Sciatic nerve (tissue), 2 donors: ENCODE data around the gene CYB561. TPM values are rescaled to one million over a fixed set of nuclear protein-coding genes. Genes with fewer than 3 reads are reported as not detected.

ENCODE experiments used
- ATAC-seq: fragments of 200-7000 bp; cut with Tn5 transposase; one replicate; pipeline ENCODE4 v1.9.1; 2020; ENCODE audit warnings: mild to moderate bottlenecking, moderate library complexity
- DNase-seq: peaks from one replicate; pipeline ENCODE4 v3.0.0-alpha.2; 2020; ENCODE audit warnings: low spot score
- intact Hi-C: fragments of 100-400 bp; cut with DNase I; formaldehyde crosslinking; loops from one replicate; pipeline ENCODE4 v1.14.2; 2022
- total RNA-seq: library from RNA; stranded (reverse); fragmentation: NEBNext Ultra II Directional; extraction: Animal tissue kit (Norgen Biotek cat#: 25700); gene quantifications from one replicate; pipeline ENCODE4 v1.2.1, GENCODE V29; 2021
- donor health status: DM: no; HTN: no; CAD: no.
- donor health status: DM: no; HTN: no; CAD: no.

The CYB561 gene
- 24.7 TPM for total RNA-seq

- DNase-seq: peak; percentile 88
- peak; percentile 72 for ATAC-seq
- intact Hi-C loops: no loop called here
These were observed at the start of gene CYB561 for GRCh38 chr17:63445954-63446752. Gene CYB561 (minus strand): TSS chr17:63446306. CDS start chr17:63437547, 8,759 bp downstream.

GRCh38 chr17:63495491-63495890, 49.4 kb upstream of the CYB561 start:
- no peak for ATAC-seq
- intact Hi-C loops: no loop called here
- DNase-seq: no peak

- intact Hi-C loops: loop anchor here (5.0 kb wide), 1 partner anchor 1128 kb away; no protein-coding TSS in a partner anchor
- ATAC-seq (no peak), DNase-seq (no peak)
These were observed 48.3 kb upstream of the CYB561 start for GRCh38 chr17:63494300-63494928.

GRCh38 chr17:63493411-63493810, 47.3 kb upstream of the CYB561 start:
- no peak for ATAC-seq
- intact Hi-C loops: loop anchor here (5.0 kb wide), 1 partner anchor 1129 kb away; no protein-coding TSS in a partner anchor

GRCh38 chr17:63492940-63493339, 46.8 kb upstream of the CYB561 start:
- intact Hi-C loops: loop anchor here (5.0 kb wide), 1 partner anchor 1129 kb away; no protein-coding TSS in a partner anchor
- no peak for DNase-seq
- ATAC-seq: no peak

More at GRCh38 chr17:63493411-63493810, 47.3 kb upstream of the CYB561 start:
- no peak for DNase-seq

- intact Hi-C loops: loop anchor here (5.0 kb wide), 1 partner anchor 1130 kb away; no protein-coding TSS in a partner anchor
- DNase-seq: no peak
- ATAC-seq: no peak
These were observed 46.0 kb upstream of the CYB561 start for GRCh38 chr17:63491977-63492618.

GRCh38 chr17:63491413-63491812, 45.3 kb upstream of the CYB561 start:
- no peak for ATAC-seq
- DNase-seq: no peak
- intact Hi-C loops: loop anchor here (5.0 kb wide), 1 partner anchor 1131 kb away; no protein-coding TSS in a partner anchor

GRCh38 chr17:63490858-63491400, 44.8 kb upstream of the CYB561 start:
- DNase-seq (no peak), ATAC-seq (no peak)

GRCh38 chr17:63490329-63490728, 44.2 kb upstream of the CYB561 start:
- DNase-seq: no peak
- intact Hi-C loops: loop anchor here (5.0 kb wide), 1 partner anchor 1132 kb away; no protein-coding TSS in a partner anchor
- ATAC-seq: no peak

More at GRCh38 chr17:63490858-63491400, 44.8 kb upstream of the CYB561 start:
- intact Hi-C loops: loop anchor here (5.0 kb wide), 1 partner anchor 1131 kb away; no protein-coding TSS in a partner anchor

- DNase-seq: no peak
- ATAC-seq: no peak
- intact Hi-C loops: no loop called here
These were observed 43.2 kb upstream of the CYB561 start for GRCh38 chr17:63489291-63489690.

- no peak for DNase-seq
These were observed 42.7 kb upstream of the CYB561 start for GRCh38 chr17:63488851-63489250.

GRCh38 chr17:63487014-63487339, 40.9 kb upstream of the CYB561 start:
- intact Hi-C loops: no loop called here
- DNase-seq (no peak), ATAC-seq (no peak)

More at GRCh38 chr17:63488851-63489250, 42.7 kb upstream of the CYB561 start:
- no peak for ATAC-seq
- intact Hi-C loops: no loop called here

GRCh38 chr17:63486317-63487013, 40.4 kb upstream of the CYB561 start:
- DNase-seq: no peak
- ATAC-seq: no peak
- intact Hi-C loops: no loop called here

GRCh38 chr17:63483655-63484575, 37.8 kb upstream of the CYB561 start:
- intact Hi-C loops: no loop called here
- ATAC-seq (no peak), DNase-seq (no peak)

GRCh38 chr17:63483038-63483437, 36.9 kb upstream of the CYB561 start:
- intact Hi-C loops: no loop called here

GRCh38 chr17:63482509-63482908, 36.4 kb upstream of the CYB561 start:
- no peak for DNase-seq
- intact Hi-C loops: no loop called here
- ATAC-seq: no peak

More at GRCh38 chr17:63483038-63483437, 36.9 kb upstream of the CYB561 start:
- ATAC-seq (no peak), DNase-seq (no peak)

- no peak for ATAC-seq
- no peak for DNase-seq
- intact Hi-C loops: no loop called here
These were observed 35.4 kb upstream of the CYB561 start for GRCh38 chr17:63481488-63481870.
